Osteocyte (in vitro differentiated cells): ENCODE measurements around the gene TROAP. TPM values are rescaled to one million over a fixed set of nuclear protein-coding genes. Genes with fewer than 3 reads are reported as not detected.

Experiments used
- DNase-seq: peaks from one replicate; pipeline ENCODE4 v3.0.0; 2021; ENCODE audit warnings: mixed read lengths; ENCODE audit not compliant: unreplicated experiment; ENCODE audit errors: extremely low spot score
- H3K27ac Mint-ChIP-seq: one replicate; pipeline ENCODE4 v1.8.0; 2021; ENCODE audit warnings: mild to moderate bottlenecking, mixed read lengths; ENCODE audit not compliant: unreplicated experiment
- H3K27me3 Mint-ChIP-seq: one replicate; pipeline ENCODE4 v1.8.0; 2021; ENCODE audit warnings: mixed read lengths; ENCODE audit not compliant: unreplicated experiment
- H3K36me3 Mint-ChIP-seq: one replicate; pipeline ENCODE4 v1.8.0; 2021; ENCODE audit warnings: mixed read lengths; ENCODE audit not compliant: unreplicated experiment
- H3K4me1 Mint-ChIP-seq: one replicate; pipeline ENCODE4 v1.8.0; 2021; ENCODE audit warnings: mixed read lengths; ENCODE audit not compliant: unreplicated experiment
- H3K4me3 Mint-ChIP-seq: one replicate; pipeline ENCODE4 v1.8.0; 2021; ENCODE audit warnings: mild to moderate bottlenecking, moderate library complexity, mixed read lengths; ENCODE audit not compliant: unreplicated experiment
- H3K9me3 Mint-ChIP-seq: one replicate; pipeline ENCODE4 v1.8.0; 2021; ENCODE audit warnings: mixed read lengths; ENCODE audit not compliant: unreplicated experiment
- CTCF ChIP-seq: fragments of 200-600 bp; sonication (generic); IDR thresholded peaks from 2 replicates; pipeline ENCODE4 v1.5.0; 2021; ENCODE audit warnings: antibody characterized with exemption, mild to moderate bottlenecking, moderate library complexity
- total RNA-seq: library from RNA; stranded (reverse); gene quantifications from 2 replicates; pipeline ENCODE4 v1.2.1, GENCODE V29; 2021

The TROAP gene
- total RNA-seq, 1 donor from 2014 or later, result 9.6 TPM

- H3K4me3 Mint-ChIP-seq, result peak within 1 kb of the TSS; percentile 66
- H3K9me3 Mint-ChIP-seq, result no peaks in the 10 kb centered on the region
- peaks cover 30% of the 10 kb centered on the region for H3K27me3 Mint-ChIP-seq
- DNase-seq, result no peak
- peaks cover 40% of the 10 kb centered on the region for H3K4me1 Mint-ChIP-seq
- H3K36me3 Mint-ChIP-seq, result no peaks in the 10 kb centered on the region
- no peak for TF ChIP-seq CTCF
- no peak within 1 kb of the TSS for H3K27ac Mint-ChIP-seq
Observed at GRCh38 chr12:49346659-49347310, 23.7 kb downstream of the TROAP start, which contains the start of gene DNAJC22. TSS of gene DNAJC22 (plus strand) at chr12:49346888. CDS start at chr12:49348873, 1,985 bp downstream.

- Mint-ChIP-seq H3K36me3 (no peaks in the 10 kb centered on the region), H3K4me3 (peak overlapping the region; percentile 66), H3K9me3 (no peaks in the 10 kb centered on the region), H3K27me3 (peaks cover 30% of the 10 kb centered on the region), H3K4me1 (peaks cover 38% of the 10 kb centered on the region), H3K27ac (no peak overlapping the region)
- TF ChIP-seq CTCF, result peak; percentile 99
- peak; percentile 94 for DNase-seq
Observed at GRCh38 chr12:49347311-49348193, 24.5 kb downstream of the TROAP start.

- TF ChIP-seq CTCF, result no peak
- Mint-ChIP-seq H3K36me3 (no peaks in the 10 kb centered on the region), H3K4me1 (peaks cover 28% of the 10 kb centered on the region), H3K4me3 (no peak overlapping the region), H3K9me3 (no peaks in the 10 kb centered on the region), H3K27ac (no peak overlapping the region), H3K27me3 (peaks cover 25% of the 10 kb centered on the region)
- no peak for DNase-seq
Observed at GRCh38 chr12:49348781-49349180, 25.7 kb downstream of the TROAP start.

GRCh38 chr12:49349266-49349665 lies 26.2 kb downstream of the TROAP start:
- peaks cover 21% of the 10 kb centered on the region for H3K27me3 Mint-ChIP-seq
- H3K9me3 Mint-ChIP-seq, result no peaks in the 10 kb centered on the region
- peaks cover 27% of the 10 kb centered on the region for H3K4me1 Mint-ChIP-seq

More at GRCh38 chr12:49349266-49349665, 26.2 kb downstream of the TROAP start:
- no peak overlapping the region for H3K27ac Mint-ChIP-seq
- no peaks in the 10 kb centered on the region for H3K36me3 Mint-ChIP-seq
- DNase-seq, result no peak
- no peak overlapping the region for H3K4me3 Mint-ChIP-seq
- no peak for TF ChIP-seq CTCF
